Subcutaneous preadipocyte (primary cell): ENCODE data around the gene OR5T3. TPM values are rescaled to one million over a fixed set of nuclear protein-coding genes. Genes with fewer than 3 reads are reported as not detected.

ENCODE experiments used
- total RNA-seq: library from RNA; depleted of rRNA; stranded (reverse); fragments of >200 nt; gene quantifications from 2 replicates; pipeline ENCODE4 v1.2.3, GENCODE V29; 2012

The OR5T3 gene
- total RNA-seq: not detected in 2 replicates

DNA sequence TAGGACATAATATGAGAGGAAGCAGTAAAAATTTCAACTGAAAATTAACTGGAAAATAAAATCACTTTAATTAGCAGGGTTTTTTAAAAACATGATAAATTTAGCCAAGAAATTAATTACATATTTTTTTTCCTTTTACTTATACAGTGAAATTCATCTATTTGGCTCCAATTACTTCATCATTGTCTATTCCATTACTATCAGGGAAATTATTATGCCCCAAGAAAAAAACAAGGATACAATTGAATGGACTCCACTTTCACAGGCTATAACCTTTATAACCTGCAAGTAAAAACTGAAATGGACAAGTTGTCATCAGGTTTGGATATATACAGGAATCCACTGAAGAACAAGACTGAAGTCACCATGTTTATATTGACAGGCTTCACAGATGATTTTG is at the start of gene OR5T3:
Gene OR5T3 (plus strand): TSS at position 301 of the 400 bp plus-strand sequence. CDS start 0 bp downstream, at position 301.

DNA sequence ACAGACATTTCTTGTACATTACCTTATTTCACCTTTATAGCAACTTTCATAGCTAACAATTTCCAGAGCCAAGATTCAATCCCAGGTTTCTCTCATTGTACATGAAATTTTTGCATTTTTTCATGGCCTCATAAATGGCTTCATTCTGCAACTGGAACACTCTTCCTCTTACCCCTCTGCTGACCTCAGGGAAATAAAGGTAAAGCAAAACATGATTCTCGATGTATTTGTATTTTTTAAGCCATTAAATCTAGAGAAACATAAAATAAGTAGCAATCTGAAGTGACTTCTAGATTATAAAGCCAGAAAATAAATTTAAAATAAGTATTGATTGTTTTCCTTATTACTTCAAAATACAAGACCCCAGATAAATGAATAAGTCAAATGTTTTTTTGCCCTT is 17.9 kb upstream of the OR5T3 start, which contains the start of gene OR5T2:
Gene OR5T2 (minus strand): TSS at position 101 of the 400 bp plus-strand sequence. CDS start 1,193 bp downstream, outside the sequence.

DNA sequence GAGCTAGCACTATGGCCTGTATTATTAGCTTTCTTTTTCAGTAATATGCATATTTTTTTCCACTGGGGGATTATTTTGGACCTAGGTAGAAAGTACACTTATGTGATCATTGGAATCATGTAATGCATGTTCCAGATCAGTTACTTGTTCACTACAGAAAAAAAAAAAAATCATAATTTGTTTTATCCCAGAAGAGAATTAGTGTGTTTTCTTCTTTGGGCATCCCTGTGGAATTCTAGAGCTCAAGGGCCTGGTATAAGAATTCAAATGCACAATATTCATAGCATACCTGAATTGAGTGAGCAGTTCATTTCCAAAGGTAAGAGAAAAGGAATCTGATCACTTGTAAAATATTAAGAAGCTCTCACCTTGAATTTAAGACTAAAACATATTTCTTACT is 21.8 kb downstream of the OR5T3 start, which contains the start of gene OR5T1:
Gene OR5T1 (plus strand): TSS at position 301 of the 400 bp plus-strand sequence. CDS start 1,485 bp downstream, outside the sequence.

DNA sequence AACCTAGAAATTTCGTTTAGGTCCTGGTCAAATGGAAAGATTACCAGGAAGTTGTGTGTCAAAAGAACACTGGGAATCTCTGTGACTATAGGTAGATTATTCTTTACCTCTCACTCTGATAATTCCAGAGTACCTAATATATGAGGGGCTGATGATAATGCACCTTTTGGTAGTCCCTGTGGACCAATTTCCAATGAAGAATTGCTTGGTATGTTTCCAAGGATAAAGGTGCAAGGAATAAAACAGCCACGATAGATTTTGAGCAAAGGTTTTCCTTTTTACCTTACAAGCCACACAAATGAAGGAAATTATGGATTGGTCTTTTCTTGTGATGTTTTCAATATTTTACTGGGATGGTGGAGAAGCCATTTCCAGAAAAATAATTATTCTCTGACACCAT is 40.1 kb downstream of the OR5T3 start, which contains the start of gene OR8H1:
Gene OR8H1 (minus strand): TSS at position 101 of the 400 bp plus-strand sequence. CDS start 1,192 bp downstream, outside the sequence.

Other genes starting within 250 kb of the OR5T3 start
- gene OR5AS1, start 224.6 kb upstream of the OR5T3 start, total RNA-seq: not detected in 2 replicates
- not detected in 2 replicates for gene OR8I2, start 158.9 kb upstream of the OR5T3 start, total RNA-seq
- not detected in 2 replicates for gene OR8H2, start 148.6 kb upstream of the OR5T3 start, total RNA-seq
- not detected in 2 replicates for gene OR8H3, start 129.9 kb upstream of the OR5T3 start, total RNA-seq
- not detected in 2 replicates for gene OR8J3, start 112.1 kb upstream of the OR5T3 start, total RNA-seq
- gene OR8K5, start 91.9 kb upstream of the OR5T3 start, total RNA-seq: not detected in 2 replicates
- gene OR5J2, start 75.6 kb upstream of the OR5T3 start, total RNA-seq: not detected in 2 replicates
- not detected in 2 replicates for gene OR5T2, start 18.0 kb upstream of the OR5T3 start, total RNA-seq
- gene OR5T1, start 21.9 kb downstream of the OR5T3 start, total RNA-seq: not detected in 2 replicates
- not detected in 2 replicates for gene OR8H1, start 40.0 kb downstream of the OR5T3 start, total RNA-seq
- gene OR8K3, start 62.9 kb downstream of the OR5T3 start, total RNA-seq: not detected in 2 replicates
- not detected in 2 replicates for gene OR8K1, start 93.8 kb downstream of the OR5T3 start, total RNA-seq
- not detected in 2 replicates for gene OR8J1, start 102.0 kb downstream of the OR5T3 start, total RNA-seq
- not detected in 2 replicates for gene OR8U1, start 123.4 kb downstream of the OR5T3 start, total RNA-seq
- gene OR5AL1, start 160.4 kb downstream of the OR5T3 start, total RNA-seq: not detected in 2 replicates
- gene OR5M3, start 221.1 kb downstream of the OR5T3 start, total RNA-seq: not detected in 2 replicates
- not detected in 2 replicates for gene OR5M8, start 239.1 kb downstream of the OR5T3 start, total RNA-seq